NCI-H82 treated with DMSO at 0.1 percent for 48 hours (cell line): ENCODE measurements around the gene PPP6R1.

Source experiments
- DNase-seq: peaks from one replicate; lab custom pipeline; 2025; ENCODE audit not compliant: unreplicated experiment; lab: John Stamatoyannopoulos, UW

Gene PPP6R1, protein sequence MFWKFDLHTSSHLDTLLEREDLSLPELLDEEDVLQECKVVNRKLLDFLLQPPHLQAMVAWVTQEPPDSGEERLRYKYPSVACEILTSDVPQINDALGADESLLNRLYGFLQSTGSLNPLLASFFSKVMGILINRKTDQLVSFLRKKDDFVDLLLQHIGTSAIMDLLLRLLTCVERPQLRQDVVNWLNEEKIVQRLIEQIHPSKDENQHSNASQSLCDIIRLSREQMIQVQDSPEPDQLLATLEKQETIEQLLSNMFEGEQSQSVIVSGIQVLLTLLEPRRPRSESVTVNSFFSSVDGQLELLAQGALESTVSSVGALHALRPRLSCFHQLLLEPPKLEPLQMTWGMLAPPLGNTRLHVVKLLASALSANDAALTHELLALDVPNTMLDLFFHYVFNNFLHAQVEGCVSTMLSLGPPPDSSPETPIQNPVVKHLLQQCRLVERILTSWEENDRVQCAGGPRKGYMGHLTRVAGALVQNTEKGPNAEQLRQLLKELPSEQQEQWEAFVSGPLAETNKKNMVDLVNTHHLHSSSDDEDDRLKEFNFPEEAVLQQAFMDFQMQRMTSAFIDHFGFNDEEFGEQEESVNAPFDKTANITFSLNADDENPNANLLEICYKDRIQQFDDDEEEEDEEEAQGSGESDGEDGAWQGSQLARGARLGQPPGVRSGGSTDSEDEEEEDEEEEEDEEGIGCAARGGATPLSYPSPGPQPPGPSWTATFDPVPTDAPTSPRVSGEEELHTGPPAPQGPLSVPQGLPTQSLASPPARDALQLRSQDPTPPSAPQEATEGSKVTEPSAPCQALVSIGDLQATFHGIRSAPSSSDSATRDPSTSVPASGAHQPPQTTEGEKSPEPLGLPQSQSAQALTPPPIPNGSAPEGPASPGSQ

DNA sequence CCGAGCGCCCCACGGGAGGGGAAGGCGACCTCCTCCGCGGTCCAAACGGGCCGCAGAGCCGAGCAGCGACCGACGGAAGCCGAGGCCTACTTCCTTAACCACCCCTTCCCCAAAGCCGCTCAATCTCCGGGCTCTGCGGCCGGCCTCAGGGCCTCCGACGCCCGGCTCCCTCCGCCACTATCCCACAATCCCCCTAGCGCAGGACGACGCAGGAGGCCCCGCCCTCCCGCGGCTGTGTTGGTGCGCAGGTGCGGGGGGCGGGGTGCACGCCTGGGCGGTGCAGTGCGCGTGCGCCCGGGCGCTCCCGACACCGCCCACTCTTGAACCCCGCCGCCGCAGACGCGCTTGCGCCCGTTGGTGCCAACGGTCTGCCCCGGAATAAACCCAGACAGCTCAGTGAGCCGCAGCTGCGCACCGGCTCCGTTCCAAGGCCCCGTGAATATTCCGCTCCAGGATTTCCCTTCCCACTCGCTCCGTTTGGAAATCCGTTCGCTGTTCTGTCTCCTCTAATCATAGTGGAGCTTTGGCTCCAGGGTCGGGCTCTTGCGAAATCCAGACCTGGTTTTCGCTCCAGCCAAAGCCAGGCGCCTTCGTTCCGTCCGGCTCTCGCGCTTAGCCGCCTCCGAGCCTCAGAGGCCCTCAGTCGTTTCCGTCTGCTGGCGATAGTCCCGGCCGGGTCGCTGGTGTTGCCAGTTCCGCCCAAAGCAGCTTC is at the start of gene PPP6R1:
PPP6R1 (minus strand) TSS at position 190 of the 712 bp plus-strand sequence. CDS start 11,914 bp downstream, outside the sequence.
- peak; percentile 98 for DNase-seq

DNA sequence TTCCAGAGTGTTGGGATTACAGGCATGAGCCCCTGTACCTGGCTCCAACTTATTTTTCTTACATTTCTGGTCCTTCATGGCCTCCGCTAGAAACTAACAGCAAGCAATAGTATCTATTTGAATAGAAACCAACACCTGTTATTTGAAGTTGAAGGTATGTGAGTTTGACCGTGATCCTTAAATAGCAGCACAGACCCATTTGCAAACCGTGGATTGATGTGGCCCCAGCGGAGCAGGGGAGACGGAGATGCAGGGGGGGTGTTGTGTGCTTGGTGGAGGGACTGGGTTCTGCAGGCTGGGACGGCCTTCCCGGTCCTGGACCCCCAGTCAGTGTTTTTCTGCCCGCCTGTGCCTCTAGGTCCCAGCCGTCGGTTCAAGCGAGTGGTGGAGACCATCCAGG is 49.5 kb upstream of the PPP6R1 start:
- DNase-seq = no peak

DNA sequence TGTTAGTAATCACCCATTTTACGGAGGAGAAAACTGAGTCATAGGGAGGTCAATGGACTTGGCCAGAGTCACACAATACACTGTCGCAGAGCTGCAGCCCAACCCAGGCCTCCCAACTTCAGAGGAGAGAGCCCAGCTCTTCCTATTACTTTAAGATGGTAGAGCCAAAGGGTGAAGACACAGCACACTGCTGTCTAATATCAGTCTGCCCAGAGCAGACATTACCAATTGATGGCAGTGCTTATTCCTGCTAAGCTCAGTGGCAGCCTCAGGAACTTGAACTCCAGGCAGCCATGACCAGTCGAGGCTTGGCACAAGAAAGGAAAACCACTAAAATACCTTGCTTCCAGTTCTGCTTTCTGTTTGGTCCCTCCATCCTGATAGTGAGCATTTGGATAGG is 47.9 kb upstream of the PPP6R1 start:
- no peak for DNase-seq

DNA sequence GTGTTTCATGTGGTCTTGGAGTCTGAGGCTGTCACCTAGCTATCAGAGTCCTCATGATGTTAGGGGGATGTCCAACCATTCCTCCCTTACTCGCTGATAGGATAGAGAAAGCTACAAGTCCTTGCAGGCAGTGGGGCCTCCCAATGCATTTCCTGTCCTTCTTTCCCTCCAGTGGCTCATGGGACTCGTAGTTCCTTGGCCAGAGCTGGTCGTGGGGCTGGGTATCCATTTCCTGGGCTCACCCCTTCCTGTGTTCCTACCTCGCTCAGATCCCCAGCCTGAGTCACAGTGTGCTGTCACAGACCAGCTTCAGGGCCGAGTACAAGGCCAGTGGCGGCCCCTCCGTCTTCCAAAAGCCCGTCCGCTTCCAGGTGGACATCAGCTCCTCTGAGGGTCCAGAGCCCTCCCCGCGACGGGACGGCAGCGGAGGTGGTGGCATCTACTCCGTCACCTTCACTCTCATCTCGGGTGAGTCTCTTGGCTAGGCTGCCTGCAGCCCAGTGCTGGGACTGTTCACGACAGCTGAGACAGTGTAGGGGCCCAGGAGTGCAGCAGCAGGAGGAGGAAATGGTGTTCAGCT is 47.3 kb upstream of the PPP6R1 start:
- DNase-seq = no peak

DNA sequence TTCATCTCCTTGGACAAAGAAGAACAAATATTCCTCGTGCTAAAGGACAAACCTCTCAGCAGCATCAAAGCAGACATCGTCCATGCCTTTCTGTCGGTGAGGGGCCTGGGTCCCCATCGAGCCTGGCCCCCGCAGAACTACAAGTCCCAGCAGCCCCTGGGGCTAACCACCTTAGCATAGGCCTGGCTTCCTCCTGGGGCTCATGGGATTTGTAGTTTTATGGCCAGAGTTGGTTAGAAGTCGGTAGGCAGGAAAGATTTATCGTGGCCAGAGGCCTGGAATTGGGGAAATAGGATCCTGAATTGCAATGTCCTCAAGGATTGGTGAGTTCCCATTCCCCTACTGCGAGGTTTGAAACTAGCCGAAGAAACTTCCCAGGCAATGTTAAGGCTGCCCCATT is 46.7 kb upstream of the PPP6R1 start:
- DNase-seq = peak; percentile 37

DNA sequence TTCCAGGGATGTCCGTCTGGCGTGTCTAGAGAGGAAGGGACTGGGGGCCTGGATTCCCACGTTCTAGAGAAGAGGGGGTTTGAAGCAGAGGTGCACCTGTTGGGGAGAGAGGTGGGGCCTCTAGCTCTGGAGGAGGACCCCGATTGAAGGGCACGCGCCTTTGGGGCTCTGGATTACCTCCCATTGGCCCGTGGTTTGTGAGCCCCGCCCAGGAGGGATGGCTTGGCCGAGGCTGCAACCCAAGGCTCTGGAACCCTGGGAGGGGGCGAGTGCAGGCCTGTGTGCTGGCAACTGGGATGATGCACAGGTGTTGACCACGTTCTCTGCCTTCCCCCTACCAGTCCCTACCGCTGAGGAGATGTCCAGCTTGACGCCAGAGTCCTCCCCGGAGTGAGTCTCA is 46.2 kb upstream of the PPP6R1 start:
- no peak for DNase-seq

DNA sequence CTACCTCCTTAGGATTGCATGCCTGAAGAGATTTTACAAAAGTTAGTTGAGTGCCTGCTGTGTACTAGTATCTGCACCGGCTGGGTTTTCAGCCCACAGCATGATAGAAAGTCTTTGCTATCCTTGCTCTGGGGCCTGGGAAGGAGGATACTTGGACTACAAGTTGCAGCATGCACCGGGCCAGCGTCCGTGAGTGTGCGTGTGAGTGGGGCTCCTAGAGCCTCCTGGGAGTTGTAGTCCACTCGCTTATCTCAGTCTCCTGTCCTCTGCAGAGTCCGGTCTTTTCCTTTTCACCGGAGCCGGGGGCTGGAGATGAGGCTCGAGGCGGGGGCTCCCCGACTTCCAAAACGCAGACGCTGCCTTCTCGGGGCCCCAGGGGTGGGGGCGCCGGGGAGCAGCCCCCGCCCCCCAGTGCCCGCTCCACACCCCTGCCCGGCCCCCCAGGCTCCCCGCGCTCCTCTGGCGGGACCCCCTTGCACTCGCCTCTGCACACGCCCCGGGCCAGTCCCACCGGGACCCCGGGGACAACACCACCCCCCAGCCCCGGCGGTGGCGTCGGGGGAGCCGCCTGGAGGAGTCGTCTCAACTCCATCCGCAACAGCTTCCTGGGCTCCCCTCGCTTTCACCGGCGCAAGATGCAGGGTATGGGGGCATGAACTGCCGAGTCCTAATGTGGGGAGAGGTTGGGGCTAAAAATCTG is 45.6 kb upstream of the PPP6R1 start:
- DNase-seq = peak; percentile 25

DNA sequence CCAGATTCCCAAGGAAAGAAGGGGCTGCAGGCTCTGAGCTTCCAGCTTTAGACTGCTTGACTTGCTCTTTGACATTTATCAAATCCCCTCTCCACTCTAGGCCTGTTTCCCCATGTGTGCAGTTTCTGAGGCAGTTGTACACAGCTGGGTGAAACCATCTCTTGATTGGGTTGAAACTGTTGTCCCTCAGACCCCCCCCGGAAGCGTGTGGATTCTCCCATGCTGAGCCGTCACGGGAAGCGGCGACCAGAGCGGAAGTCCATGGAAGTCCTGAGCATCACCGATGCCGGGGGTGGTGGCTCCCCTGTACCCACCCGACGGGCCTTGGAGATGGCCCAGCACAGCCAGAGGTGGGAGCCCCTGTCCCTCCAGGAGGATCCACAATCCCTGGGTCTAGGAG is 44.7 kb upstream of the PPP6R1 start:
- no peak for DNase-seq

DNA sequence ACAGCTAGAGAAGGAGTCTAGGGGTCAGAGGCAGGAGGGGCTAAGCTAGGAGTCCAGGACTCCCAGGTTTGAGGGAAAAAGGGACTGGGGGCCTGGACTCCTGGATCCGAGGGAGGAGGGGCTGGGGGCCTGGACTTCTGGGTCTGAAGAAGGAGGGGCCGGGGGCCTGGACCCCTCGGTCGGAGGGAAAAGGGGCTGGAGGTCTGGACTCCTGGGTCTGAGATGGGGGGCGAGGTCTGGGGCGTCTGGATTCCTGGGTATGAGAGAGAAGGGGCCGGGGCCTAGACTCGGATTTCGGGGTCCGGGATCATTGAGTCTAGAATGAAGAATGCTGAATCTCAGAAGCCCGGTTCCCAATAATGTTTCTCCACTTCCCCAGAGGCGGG is 43.5 kb upstream of the PPP6R1 start:
- DNase-seq = no peak

DNA sequence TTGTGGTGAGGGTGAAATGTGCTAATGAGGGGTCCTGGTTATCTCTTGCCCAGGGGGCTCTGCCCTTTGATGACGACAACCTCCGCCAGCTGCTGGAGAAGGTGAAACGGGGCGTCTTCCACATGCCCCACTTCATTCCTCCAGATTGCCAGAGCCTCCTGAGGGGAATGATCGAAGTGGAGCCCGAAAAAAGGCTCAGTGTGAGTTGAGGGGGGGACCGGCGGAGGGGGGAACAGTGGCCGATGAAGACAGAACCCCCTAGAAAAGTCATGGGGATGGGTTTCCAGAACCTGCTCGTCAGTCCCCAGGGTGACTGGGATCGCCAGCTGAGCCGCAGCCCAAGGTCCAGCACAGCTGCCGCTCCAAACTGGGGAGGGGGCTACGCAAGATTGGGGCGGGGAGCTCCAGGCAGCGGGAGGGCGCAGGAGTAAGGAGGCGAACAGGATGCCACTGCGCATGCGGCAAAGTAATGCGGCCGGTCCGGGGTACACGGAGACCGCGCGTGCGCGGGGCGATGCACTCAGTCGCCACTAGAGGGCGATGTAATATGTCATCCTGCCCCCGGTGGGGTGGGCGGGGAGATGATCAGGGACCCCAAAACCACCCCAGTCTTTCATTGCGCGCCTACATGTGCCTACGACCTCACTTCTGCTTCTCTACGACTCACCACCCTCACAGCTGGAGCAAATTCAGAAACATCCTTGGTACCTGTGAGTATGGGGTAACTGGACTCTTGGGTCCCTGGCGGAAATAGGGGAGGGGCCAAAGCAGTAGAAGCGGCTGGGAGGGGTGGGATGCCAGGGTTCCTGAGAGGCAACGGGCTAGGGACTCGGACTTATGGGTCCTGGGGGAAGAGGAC is 42.9 kb upstream of the PPP6R1 start:
- DNase-seq = peak; percentile 47

DNA sequence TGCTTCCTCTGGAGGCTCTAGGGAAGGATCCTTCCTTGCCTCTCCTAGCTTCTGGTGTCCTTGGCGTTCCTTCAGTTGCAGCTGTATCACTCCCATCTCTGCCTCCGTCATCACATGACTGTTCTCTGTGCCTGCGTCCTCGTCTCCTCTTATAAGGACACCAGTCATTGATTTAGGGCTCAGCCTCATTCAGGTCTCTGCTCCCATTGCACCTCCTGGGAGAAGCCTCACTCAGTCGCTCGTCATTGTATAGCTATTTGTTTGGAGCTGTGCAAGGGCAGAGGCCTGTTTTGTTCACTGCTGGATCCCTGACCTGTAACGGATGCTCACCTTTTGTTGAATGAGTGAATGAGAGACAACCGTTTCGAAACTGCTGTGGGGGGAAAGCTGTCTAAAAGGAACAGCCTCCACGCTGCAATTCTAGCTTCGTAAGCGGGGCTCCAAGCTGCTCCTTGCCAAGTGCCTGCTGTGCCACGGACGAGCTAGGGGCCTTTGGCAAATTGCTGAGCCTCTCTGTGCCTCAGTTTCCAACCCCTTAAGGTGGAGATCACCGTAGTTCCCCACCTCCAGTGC is 42.2 kb upstream of the PPP6R1 start:
- DNase-seq = no peak

DNA sequence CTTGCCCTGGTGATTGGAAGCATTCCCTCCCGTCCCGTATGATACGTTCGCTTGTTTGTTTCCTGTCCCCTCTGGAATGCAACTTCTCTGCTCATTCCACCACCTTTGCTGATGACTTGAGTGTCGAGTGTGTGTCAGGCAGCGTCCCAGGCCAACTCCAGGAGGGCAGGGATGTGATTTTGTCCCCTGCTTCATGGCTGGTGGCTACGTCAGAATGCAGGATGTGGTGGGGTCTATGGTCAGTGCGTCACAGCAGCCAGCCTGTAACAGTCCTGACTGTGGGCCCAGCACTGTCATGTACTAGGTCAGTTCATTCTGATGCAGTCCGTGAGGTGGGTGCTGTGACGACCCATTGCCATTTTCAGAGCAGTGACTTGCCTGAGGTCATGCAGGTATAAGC is 41.2 kb upstream of the PPP6R1 start:
- no peak for DNase-seq

DNA sequence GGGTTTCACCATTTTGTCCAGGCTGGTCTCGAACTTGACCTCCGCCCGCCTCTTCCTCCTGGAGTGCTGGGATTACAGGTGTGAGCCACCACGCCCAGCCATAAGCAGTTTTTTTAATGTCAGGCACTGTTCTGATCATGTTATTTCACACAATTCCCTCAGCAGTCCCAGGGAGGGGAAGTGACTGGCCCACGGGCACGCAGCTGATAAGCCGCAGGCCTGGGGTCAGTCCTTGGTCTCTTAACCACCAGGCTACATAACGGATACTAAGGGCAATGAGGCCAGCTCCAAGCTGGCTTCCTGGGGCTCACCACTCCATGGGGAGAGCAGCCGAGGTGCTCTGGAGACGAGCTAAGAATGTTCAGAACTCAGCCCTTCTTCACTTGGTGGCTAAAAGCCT is 38.5 kb upstream of the PPP6R1 start:
- no peak for DNase-seq

DNA sequence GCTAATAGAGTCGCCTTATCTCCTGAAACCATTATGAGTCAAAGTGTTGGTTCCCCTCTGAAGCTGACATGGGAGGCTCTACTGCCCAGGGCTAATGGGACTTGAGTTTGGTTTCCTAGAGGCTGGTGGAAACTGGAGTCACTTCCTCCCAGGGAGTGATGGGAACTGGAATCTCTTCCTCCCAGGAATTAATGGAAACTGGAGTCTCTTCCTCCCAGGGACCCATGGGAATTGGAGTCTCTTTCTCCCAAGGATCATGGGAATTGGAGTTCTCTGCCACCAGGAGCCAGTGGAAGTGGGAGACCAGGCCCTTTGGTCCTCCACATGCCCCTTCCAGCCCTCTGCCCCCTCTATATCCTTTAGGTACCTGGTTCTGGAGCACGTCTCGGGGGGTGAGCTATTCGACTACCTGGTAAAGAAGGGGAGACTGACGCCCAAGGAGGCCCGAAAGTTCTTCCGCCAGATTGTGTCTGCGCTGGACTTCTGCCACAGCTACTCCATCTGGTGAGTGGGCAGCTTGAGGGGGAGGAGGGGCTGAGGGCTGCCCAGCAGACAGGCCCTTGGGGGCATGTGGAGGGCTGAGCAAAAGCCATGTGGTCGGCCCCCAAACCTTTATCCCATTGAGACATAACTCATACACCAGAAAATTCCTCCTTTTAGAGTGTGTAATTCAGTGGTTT is 30.4 kb upstream of the PPP6R1 start:
- no peak for DNase-seq

DNA sequence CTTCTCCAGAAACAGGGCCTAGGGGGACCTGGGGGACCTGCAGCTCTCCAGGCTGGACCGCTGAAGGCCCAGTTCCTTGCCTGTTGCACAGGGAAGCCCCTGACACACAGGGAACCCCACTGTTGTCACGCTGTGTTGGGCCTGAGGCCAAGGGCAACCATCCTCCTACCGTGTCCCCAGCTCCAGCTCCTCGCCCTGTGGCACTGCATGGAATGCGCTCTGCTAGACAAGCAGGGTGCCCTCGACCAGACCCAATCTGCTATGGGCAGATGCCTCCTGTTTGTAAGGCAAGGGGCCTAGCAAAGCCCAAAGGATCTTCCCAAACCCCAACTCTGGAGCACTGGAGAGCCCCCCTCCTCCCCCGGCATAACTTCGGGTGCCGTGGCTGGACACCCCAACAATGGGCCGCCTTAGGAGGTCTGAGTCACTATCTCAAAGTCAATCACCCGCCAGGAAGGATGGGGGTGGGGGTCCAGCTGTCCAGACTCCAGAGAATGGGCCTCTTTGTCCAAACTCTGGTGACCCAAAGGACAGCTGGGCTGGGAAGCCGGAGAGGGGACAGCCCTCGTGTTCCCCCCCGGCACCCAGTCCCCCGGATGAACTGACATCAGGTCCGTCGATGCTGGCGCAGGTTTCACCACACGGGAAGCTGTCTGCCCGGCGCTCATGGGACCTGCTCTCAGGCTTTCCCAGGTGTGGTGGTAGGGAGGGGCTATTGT is 28.7 kb upstream of the PPP6R1 start:
- DNase-seq = no peak

DNA sequence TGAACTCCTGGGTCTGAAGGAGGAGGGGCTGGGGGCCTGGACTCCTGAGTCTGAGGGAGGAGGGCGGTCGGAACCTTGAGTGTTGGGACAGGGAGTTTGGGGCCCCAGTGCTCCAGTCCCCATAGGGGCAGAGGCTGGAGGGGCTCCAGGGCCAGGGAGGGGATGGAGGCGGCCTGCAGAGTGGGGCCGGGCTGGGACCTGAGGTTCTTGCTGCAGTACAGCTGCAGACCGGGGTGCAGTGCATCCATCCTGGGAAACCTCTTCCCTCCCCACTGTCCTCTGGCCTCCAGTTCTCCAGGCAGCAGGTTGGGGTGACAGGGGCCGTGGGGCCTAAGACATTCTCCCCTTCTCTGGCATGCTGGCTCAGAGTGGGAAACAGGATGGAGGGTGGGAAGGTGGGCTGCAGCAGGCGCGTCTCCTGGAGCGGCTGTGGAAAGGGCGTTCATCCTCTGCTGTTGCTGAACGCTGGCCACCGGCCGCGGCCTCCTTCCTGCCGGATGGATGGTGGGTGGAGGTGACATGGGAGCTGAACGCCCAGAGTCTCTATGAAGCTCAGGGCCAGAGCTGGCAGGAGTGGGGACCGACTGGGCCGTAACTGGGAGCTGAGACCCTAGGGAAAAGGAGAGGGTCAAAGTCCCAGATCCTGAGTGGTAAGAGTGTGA is 26.5 kb upstream of the PPP6R1 start:
- no peak for DNase-seq

DNA sequence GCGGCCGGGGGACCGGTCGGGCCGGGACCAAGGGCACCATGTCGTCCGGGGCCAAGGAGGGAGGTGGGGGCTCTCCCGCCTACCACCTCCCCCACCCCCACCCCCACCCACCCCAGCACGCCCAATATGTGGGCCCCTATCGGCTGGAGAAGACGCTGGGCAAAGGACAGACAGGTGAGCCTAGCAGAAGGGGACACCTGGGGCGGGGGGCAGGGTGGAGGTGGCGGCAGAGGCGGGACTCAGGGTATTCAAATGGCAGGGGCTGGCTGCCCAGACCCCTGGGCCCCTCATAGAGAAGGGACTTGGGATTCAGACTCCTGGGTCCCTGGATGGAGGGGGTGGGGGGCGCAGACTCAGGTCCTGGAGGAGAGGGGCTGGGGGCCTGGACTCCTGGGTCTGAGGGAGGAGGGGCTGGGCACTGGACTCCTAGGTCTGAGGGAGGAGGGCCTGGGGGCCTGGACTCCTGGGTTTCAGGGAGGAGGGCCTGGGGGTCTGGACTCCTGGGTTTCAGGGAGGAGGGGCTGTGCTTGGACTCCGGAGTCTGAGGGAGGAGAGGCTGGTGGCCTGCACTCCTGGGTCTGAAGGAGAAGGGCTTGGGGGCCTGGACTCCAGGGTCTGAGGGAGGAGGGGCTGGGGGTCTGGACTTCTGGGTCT is 25.7 kb upstream of the PPP6R1 start:
- DNase-seq = no peak
